Stimulated activated CD8-positive, alpha-beta memory T cell treated with anti-CD3 and anti-CD28 coated beads, Interleukin-15, amount 100 ng/mL, for 4 hours (primary cell): ENCODE data around the gene TMEM59L.

Experiments
- DNase-seq, 2 donors: peaks; one replicate each; pipeline ENCODE4 v3.0.0-alpha.2; 2020; ENCODE audit warnings: low read depth in 2 of 2

The TMEM59L gene

DNA sequence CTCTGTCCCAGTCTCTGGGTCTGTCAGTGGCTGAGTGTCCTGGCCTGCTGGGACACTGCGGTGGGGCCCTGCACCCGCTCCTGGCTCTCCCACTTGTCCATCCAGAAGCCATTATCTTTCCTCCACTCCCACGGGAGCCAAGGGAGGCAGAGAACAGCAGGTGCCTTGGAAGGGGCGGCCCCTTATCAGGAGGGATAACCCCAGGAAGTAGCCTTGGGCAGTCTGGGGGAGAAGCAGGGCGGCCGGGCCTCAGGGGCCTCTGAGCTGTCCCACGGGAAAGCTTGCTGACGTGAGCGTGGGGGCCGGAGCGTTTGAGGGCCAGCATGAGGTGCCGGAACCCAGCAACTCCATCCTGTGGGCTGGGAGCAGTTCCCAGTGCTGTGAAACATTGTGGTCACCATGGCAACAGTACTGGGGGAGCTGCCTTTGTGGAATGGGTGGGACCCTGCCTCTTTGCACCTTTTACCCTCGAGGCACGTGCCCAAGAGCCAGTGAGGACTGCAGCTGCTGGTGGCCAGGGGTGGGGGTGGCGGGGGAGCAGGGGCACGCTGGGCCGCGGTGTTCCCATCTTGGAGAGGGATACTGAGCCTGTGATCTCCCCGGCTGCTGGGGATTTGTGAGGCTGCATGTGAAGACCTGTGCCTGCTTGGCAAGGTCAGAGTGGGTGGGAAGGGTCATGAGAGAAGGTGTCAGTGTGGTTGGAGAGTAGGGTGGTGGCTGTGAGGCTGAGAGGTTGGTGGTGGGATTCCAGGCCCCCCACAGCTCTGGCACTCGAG lies 45.1 kb downstream of the TMEM59L start:
- DNase-seq = no peak

DNA sequence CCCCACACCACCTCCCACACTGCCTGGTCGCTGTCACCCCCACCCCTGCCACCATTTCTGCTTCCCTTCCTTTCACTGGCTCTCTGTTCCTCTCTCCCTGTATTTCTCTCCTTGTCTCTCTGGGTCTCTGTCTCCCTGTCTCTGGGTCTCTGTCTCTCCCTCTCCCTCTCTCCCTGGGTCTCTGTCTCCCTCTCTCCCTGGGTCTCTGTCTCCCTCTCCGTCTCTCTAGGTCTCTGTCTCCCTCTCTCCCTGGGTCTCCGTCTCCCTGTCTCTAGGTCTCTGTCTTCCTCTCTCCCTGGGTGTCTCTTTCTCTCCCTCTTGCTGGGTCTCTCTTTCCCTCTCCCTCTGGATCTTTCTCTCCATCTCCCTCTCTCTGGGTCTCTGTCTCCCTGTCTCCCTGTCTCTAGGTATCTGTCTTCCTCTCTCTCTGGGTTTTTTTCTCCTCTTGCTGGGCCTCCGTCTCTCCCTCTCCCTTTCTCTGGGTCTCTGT lies 45.7 kb downstream of the TMEM59L start:
- no peak for DNase-seq

DNA sequence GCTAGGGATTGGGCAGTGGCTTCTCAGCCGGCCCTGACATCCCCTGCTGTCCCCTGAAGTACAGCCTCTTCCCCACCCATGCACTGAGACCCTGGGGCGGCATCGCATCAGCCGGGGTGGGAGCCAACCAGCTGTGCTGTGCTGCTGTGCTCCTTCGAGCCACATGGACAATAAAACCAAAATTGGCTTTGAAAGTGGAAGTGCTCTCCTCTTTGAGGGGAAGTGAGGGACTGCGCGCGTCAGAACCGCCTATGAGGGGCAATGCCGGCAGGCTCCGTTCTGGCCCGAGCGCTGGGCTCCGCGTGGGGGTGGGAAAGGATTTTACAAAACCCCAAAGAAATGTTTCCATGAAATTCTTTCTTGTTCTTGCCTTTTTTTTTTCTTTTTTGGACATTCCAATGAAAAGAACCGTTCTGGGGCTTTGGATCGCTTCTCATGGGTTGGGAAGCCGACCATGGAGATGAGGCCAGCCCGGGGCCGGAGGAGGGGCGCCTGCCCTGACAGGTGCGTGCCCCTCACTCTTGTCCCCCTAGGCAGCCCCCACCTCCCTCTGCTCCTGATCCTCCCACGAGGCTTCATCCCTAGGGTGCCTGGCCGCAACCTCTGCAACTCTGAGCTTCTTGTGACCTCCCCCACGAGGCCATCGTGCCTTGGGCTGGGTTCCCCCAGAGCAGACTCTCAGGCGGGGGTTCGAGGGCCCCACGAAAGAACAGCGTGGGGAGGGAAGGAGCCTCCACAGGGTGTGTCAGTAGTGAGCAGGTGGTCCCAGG lies 46.8 kb downstream of the TMEM59L start:
- DNase-seq = no peak

DNA sequence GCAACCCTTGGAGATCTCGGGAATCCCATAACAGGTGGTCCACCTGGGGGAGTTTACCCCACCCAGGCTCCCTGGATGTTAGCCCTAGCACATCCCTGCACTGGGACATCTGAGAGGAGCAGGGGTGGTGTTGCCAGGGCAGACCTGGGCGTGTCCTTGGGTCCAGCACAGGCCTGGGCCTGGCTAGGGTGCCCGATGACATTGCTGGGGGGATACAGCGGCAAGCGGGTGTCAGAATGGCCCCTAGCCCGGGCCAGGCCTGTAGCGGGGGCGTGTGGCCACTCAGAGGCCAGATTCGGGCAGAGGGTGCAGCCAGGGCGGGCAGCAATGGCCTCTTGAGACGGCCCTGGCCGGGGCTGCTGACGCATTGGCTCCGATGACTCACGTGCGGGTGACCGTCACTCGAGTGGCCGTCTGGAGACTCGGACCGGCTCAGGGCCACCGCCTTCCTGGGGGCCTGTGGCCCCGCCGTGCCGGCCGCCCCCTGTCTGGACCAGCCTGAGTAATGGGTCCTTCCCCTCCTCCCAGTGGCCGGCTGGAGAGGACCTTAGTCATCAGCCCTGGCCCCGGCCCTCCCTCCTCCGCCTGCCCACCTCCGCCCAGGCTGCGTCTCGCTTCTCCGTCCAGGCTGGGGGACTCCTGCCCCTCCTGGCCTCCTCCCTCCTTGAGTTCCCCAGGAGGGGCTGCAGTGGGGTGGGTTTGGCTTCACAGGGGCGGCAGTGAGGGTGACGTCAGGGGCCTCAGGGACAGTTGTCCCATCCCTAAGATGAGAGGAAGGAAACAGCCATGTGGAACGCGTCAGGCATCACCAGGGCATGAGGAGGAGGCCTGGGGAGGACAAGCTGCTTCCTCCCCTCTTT lies 47.6 kb downstream of the TMEM59L start:
- no peak for DNase-seq

DNA sequence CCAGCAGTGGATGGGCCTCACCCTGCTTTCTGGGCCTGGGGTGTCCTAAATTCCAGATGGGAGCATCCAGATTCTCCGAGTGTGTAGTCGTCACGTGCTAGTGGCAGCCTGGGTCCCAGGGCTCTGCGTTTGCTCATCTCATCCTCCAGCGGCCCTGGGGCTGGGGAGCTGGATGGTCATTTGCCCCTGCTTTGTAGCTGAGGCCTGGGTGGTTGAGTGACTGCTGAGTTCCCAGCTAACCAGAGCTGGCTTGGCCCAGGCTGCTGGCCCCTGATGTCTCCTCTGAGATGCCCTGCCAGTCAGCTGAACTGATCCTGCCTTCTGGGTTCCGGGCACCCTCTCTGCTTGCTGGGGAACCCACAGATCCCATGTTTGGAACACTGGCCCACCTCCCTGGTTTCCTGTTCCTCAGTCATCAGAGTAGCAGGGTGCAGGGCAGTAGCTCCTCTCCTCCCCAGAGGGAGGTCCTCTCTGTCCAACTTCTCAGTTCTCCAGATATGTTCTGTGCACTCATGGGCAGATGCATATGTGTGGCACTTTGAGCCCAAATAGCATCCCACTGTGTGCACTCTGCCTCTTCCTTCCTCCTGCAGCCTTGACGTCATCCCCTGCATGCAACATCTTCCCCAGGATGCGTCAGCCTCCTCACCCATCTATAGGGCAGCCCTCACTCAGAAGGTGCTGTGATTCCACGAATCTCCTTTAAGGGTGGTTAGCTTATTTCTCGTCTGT lies 48.4 kb downstream of the TMEM59L start:
- no peak for DNase-seq

DNA sequence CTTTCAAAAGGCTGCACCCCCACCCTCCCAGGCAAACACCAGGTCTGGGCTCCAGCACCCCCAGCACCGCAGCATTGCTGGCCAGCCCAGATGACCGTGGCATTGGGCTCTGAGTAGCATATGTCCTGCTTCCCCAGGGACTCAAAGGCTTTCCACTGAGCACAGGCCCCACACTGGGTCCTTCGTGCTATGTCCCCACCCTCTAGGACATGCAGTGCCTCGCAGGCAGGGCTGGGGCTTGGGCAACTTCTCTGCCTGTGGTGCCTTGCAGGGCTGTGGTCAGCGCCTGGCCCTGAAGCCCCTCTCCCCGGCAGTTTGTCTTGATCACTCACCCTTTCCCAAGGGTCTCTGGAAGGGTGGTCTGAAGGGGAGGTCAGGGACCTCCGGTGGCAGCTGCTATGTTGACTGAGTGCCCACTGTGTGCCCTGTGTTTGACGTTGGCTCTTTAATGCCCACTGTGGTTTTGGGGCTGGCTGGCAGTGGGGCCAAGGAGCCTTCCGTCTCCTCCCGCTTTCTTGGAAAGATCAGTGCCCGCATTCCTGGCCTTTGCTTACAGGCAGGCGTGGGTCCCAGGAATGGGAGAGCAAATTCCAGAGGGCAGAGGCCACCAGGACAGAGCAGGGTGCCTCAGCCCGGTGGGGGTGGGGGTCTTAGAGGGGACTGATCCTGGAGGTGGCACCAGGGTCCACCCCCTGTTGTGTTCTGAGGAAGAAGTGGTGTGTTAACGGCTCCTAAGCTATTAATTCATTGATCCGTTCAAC lies 50.5 kb downstream of the TMEM59L start:
- no peak for DNase-seq

DNA sequence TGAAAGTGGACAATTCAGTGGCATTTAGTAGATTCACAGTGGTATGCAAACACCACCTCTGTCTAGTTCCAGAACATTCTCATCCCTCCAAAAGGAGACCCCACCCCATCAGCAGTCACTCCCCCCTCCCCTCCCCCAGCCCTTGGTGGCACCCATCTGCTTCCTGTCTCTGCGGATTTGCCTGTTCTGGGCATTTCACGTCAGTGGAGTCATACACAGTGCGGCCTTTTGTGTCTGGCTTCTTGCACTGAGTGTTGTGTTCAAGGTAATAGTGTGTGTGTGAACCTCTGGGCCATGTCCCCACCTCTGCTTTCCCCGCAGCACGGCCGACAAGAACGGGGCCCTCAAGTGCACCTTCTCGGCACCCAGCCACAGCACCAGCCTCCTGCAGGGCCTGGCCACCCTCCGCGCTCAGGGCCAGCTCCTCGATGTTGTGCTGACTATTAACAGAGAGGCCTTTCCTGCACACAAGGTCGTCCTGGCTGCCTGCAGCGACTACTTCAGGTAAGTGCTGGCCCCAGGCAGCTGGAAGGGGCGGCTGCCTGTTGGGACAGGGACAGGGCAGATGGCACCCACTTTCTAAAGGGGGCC lies 51.4 kb downstream of the TMEM59L start:
- DNase-seq = no peak

DNA sequence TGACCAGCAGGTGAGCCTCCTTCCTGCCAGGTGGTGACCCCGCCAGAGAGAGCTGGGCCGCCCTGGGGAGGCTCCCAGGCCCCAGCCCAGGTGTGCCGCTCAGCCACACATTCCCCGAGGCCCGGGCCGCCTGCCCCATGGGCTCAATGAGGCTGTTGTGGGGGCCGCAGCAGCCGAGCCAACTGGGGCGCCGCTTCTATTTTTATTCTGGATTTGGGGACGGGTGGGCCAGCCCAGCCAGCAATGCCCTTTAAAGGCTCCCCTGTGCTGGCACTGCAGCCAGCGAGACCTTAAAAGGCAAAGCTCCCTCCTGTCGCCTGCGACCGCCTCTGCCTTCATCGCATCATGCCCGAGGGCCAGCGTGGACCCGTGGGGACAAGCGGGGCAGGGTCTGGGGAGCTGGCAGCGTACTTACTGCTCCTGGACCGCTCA lies 53.1 kb downstream of the TMEM59L start:
- DNase-seq = no peak

DNA sequence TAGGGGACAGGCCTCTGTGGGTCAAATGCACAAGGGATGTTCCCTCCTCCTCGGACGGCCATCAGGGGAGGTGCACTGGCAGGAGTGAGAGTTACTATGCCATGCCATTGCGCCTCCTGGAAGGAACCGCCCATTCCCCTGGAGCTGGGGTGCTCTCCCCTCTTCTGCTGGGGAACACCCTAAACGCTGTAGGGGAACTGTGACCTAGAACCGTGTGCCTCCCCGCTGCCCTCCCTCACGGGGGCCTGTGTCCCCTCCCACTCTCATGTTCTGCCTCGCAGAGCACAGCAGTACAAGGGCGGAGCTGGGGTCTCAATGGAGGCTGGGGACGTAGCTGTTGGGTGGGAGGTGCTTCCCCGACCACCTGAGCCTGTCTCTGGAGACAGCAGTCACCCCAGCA lies 53.6 kb downstream of the TMEM59L start:
- no peak for DNase-seq

DNA sequence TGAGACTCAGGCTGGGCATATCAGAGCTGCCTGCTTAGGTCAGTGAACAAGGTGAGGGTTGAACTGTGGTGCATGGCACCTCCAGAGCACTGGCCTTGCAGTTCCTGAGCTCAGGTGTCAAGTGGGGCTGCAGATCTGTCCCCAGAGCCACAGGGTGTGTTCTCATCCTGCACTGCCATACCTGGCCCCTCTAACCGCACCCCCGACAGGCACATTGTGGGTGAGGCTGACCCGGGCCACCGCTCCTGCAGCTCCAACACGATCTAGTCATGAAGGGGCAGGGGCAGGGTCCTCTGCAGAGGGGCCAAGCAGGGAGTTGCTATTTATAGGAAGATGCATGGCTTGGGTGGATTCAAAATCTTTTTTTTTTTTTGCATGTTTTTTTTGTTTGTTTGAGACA lies 54.1 kb downstream of the TMEM59L start:
- DNase-seq = no peak

DNA sequence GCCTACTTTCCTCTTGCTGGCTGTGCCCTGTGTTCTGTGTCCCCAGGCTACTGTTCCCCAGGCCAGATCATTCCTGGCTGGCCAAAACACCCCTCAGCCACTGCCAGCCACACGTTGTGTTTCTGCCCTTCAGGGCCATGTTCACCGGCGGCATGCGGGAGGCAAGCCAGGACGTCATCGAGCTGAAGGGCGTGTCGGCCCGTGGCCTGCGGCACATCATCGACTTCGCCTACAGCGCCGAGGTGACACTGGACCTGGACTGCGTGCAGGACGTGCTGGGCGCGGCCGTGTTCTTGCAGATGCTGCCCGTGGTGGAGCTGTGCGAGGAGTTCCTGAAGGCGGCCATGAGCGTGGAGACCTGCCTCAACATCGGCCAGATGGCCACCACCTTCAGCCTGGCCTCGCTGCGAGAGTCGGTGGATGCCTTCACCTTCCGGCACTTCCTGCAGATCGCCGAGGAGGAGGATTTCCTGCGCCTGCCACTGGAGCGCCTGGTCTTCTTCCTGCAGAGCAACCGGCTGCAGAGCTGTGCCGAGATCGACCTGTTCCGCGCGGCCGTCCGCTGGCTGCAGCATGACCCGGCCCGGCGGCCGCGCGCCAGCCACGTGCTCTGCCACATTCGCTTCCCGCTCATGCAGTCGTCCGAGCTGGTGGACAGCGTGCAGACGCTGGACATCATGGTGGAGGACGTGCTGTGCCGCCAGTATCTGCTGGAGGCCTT lies 55.0 kb downstream of the TMEM59L start:
- no peak for DNase-seq

DNA sequence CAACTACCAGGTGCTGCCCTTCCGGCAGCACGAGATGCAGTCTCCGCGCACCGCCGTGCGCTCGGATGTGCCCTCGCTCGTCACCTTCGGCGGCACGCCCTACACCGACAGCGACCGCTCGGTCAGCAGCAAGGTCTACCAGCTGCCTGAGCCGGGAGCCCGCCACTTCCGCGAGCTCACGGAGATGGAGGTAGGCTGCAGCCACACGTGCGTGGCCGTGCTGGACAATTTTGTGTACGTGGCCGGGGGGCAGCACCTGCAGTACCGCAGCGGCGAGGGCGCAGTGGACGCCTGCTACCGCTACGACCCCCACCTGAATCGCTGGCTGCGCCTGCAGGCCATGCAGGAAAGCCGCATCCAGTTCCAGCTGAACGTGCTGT lies 55.6 kb downstream of the TMEM59L start:
- DNase-seq = no peak

DNA sequence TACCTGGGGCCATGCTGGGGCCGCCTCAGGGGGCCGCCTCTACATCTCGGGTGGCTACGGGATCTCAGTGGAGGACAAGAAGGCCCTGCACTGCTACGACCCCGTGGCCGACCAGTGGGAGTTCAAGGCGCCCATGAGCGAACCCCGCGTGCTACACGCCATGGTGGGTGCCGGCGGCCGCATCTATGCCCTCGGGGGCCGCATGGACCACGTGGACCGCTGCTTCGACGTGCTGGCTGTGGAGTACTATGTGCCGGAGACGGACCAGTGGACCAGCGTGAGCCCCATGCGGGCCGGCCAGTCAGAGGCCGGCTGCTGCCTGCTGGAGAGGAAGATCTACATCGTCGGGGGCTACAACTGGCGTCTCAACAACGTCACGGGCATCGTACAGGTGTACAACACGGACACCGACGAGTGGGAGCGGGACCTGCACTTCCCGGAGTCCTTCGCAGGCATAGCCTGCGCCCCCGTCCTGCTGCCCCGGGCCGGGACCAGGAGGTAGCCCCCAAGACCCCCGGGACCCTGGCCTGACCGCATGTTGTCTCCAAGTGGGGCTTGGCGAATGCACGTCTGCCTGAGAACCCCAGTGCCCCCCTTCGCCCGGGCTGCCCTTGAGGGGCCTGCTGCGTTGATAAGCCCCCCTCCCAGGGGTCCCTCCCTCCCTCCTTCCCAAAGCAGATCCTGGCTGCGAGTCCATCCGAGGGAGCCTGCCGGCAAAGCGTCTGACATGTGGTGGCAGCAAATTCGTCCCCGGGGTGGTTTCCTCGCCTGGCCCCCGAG lies 56.3 kb downstream of the TMEM59L start:
- DNase-seq = no peak

DNA sequence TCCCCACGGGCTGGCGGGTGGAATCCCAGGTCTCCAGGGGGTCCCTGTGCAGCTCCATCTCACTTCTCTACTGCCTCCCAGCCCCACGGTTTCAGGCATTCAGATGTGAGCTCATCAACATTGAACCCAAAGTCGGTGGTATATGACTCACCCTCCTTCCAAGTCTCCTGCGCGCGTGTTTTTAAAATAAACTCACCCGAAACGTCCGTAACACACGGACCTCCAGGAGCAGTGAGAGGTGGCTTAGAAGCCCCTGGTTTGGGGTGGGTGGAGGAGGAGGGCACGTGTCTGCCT lies 56.8 kb downstream of the TMEM59L start:
- DNase-seq = no peak

DNA sequence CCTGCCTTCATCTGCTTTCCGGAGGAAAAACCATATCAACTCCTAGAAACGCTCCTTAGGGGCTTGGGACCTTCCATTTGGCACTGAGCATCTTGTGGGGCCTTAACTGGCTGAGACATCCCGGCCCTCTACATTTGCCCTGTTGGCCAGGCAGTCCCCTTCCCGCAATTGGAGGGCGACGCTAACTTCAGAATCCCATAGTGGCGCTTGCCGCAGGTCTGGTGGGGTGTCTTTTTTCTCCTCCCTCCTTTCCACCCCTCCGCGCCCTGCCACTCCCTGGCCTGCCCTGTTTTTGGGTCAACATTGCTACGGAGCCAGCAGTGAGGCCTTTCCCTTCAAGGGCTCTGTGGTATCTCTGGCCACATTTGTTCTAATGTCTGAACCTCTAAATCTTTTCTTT lies 57.2 kb downstream of the TMEM59L start:
- DNase-seq = no peak

DNA sequence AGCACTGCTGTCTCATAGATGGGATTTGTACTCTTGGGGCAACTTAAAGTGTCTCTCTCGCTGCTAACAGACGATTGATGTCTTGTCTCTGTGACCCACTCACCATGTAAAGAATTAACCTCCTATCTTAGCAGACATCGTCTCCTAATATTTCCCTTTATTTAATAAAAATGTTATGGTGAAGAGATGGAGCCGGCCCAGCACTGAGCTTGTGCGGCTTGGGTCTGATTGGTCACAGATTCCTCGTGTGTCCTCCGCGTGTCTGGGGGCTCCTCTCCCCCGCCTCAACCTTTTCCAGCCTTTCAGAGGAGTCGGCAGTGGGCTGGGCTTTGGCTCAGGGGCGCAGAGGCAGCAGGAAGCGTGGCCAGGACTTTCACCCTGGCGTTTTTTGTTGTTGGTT lies 57.6 kb downstream of the TMEM59L start:
- no peak for DNase-seq
